HG02970 (cell line): Measurements from ENCODE around the gene DCAF8.

Experiments used
- ATAC-seq: cut with Tn5 transposase; IDR thresholded peaks from one replicate; pipeline ENCODE4 v1.9.1; 2021; ENCODE audit warnings: mild to moderate bottlenecking, moderate library complexity, moderate number of reproducible peaks; ENCODE audit not compliant: unreplicated experiment, low FRiP score

DCAF8 gene

GRCh38 chr1:160227561-160227960 is 34.8 kb downstream of the DCAF8 start:
- no peak for ATAC-seq

- ATAC-seq = no peak
Observed at GRCh38 chr1:160227034-160227433, 35.3 kb downstream of the DCAF8 start.

- no peak for ATAC-seq
Observed at GRCh38 chr1:160226623-160227022, 35.7 kb downstream of the DCAF8 start.

- ATAC-seq = no peak
Observed at GRCh38 chr1:160225345-160225744, 37.0 kb downstream of the DCAF8 start.

- ATAC-seq = no peak
Observed at GRCh38 chr1:160224606-160225005, 37.7 kb downstream of the DCAF8 start.

GRCh38 chr1:160222546-160222945 is 39.8 kb downstream of the DCAF8 start:
- no peak for ATAC-seq

GRCh38 chr1:160221089-160221488 is 41.3 kb downstream of the DCAF8 start:
- ATAC-seq = no peak

- ATAC-seq = no peak
Observed at GRCh38 chr1:160220301-160220700, 42.0 kb downstream of the DCAF8 start.

- no peak for ATAC-seq
Observed at GRCh38 chr1:160219062-160219929, 43.1 kb downstream of the DCAF8 start.

GRCh38 chr1:160217481-160218051 is 44.8 kb downstream of the DCAF8 start:
- no peak for ATAC-seq

- ATAC-seq = no peak
Observed at GRCh38 chr1:160216301-160216700, 46.0 kb downstream of the DCAF8 start.

GRCh38 chr1:160214481-160215140 is 47.7 kb downstream of the DCAF8 start:
- ATAC-seq = no peak

- no peak for ATAC-seq
Observed at GRCh38 chr1:160211046-160211790, 51.1 kb downstream of the DCAF8 start.

- no peak for ATAC-seq
Observed at GRCh38 chr1:160210561-160210960, 51.8 kb downstream of the DCAF8 start.

GRCh38 chr1:160209321-160210046 is 52.9 kb downstream of the DCAF8 start:
- ATAC-seq = no peak

GRCh38 chr1:160208557-160209320 is 53.6 kb downstream of the DCAF8 start:
- no peak for ATAC-seq

GRCh38 chr1:160207771-160208556 is 54.4 kb downstream of the DCAF8 start:
- ATAC-seq = no peak

GRCh38 chr1:160207118-160207650 is 55.2 kb downstream of the DCAF8 start:
- ATAC-seq = no peak
